ENCODE measurements around the gene TM4SF5. TPM values are rescaled to one million over a fixed set of nuclear protein-coding genes. Genes with fewer than 3 reads are reported as not detected.
A peak's percentile ranks its signal among the peaks of the same experiment; 100 is the strongest.

TM4SF5 gene
- total and polyA plus RNA-seq, 2 of the 8 experiments (the other 6 are each of a cell fraction or from before 2014, with no cell fraction given), result not detected

- Histone ChIP-seq H4K91ac (replicated peaks; ENCODE audit: insufficient read length, low read length) (no peak overlapping the region), H2AK5ac (ENCODE audit: low read depth, low read length) (no peak overlapping the region), H3K4me2 (ENCODE audit: insufficient read depth in 1 of 2, low read depth in 2 of 2, low read length in 2 of 2) (no peak overlapping the region), H3K23me2 (ENCODE audit: low read depth, low read length) (peaks cover 17% of the 10 kb centered on the region), H2BK120ac (replicated peaks; ENCODE audit: low read depth, low read length) (no peak overlapping the region), H3K18ac (ENCODE audit: extremely low read depth, low read length) (no peak overlapping the region), H3K27me3 (replicated peaks in 1 of 4; ENCODE audit: control insufficient read depth in 3 of 4, extremely low read depth in 1 of 4, insufficient read depth in 3 of 4, low read length in 3 of 4) (peaks cover 3 to 30% (median 18%) of the 10 kb centered on the region in 4 experiments), H2BK5ac (ENCODE audit: low read depth, low read length) (no peak overlapping the region), H3K4me3 (ENCODE audit: extremely low read depth in 1 of 4, insufficient read depth in 2 of 4, low read depth in 3 of 4, low read length in 4 of 4) (no peak overlapping the region), H4K8ac (ENCODE audit: extremely low read depth, insufficient read depth, low read length) (no peak overlapping the region), H3K23ac (ENCODE audit: insufficient read length) (no peak overlapping the region), H2BK20ac (ENCODE audit: low read length) (no peak overlapping the region), H3K14ac (ENCODE audit: insufficient read length) (no peak overlapping the region), H3K79me2 (ENCODE audit: control insufficient read depth in 1 of 2, insufficient read depth in 2 of 2, low read length in 2 of 2) (no peaks in the 10 kb centered on the region), H3K27ac (ENCODE audit: low read depth, low read length) (no peak overlapping the region), H2BK12ac (ENCODE audit: low read depth, low read length) (peak overlapping the region; percentile 97), H3K4me1 (replicated peaks in 1 of 4; ENCODE audit: control insufficient read depth in 3 of 4, insufficient read depth in 4 of 4, low read length in 3 of 4) (peaks cover 0 to 15% (median 8%) of the 10 kb centered on the region in 4 experiments; a peak in 5 of 7 replicates), H3K79me1 (ENCODE audit: low read depth, low read length) (no peaks in the 10 kb centered on the region), H2AFZ (ENCODE audit: low read length) (no peak overlapping the region), H3K36me3 (ENCODE audit: control insufficient read depth in 2 of 4, insufficient read depth in 4 of 4, low read length in 3 of 4) (no peaks in the 10 kb centered on the region), H4K5ac (ENCODE audit: insufficient read length, low read depth, low read length) (no peak overlapping the region), H3K9ac (replicated peaks in 1 of 4; ENCODE audit: extremely low read depth in 1 of 4, low read depth in 3 of 4, low read length in 3 of 4) (no peak overlapping the region), H2BK15ac (ENCODE audit: low read length) (0 out of 2 replicates have a peak overlapping the region, but pooled peaks have one; percentile 72), H3K4ac (replicated peaks; ENCODE audit: insufficient read length, low read depth, low read length) (no peak overlapping the region), H3K9me3 (ENCODE audit: insufficient read depth in 2 of 2, low read depth in 1 of 2, low read length in 1 of 2) (no peaks in the 10 kb centered on the region), H3K56ac (replicated peaks; ENCODE audit: insufficient read length, low read depth, low read length) (no peak overlapping the region), H4K20me1 (replicated peaks in 1 of 2; ENCODE audit: control insufficient read depth in 1 of 2, insufficient read depth in 2 of 2, low read length in 2 of 2) (peaks cover 0 to 2% of the 10 kb centered on the region in 2 experiments)
- no peak for DNase-seq (ENCODE audit: low read depth in 1 of 2, low spot score in 2 of 2)
- FAIRE-seq, result no peak
- POLR2A ChIA-PET (ENCODE audit: partially characterized antibody), result interaction anchor here (0.7 to 1.6 kb wide), 4 partner anchors 14 to 123 kb away, joined by 3 to 5 read pairs (median 4); partner anchors contain the start of gene TM4SF5
- CTCF ChIA-PET (ENCODE audit: partially characterized antibody), result interaction anchor here (0.7 to 4.8 kb wide), 13 partner anchors 8 to 119 kb away, joined by 3 to 27 read pairs (median 4); no protein-coding TSS in a partner anchor
- 91% methylated on average over 6 of the region's 6 CpGs; no CpG with 5 or more reads in 1 of the 2 experiments for WGBS, 2 experiments (ENCODE audit: extremely low coverage in 1 of 2, insufficient coverage in 1 of 2, insufficient read length in 1 of 2, insufficient replicate concordance in 2 of 2, low coverage in 1 of 2, low lambda C conversion rate in 2 of 2, missing lambda C conversion rate in 1 of 2)
- TF ChIP-seq CHD1 (IDR thresholded peaks at IDR 0.05; ENCODE audit: low read depth, low read length) (no peak), SIRT6 (IDR thresholded peaks at IDR 0.05; ENCODE audit: low read length) (no peak), CREB1 (IDR thresholded peaks at IDR 0.05) (no peak), MAX (IDR thresholded peaks at IDR 0.05) (no peak), EGR1 (IDR thresholded peaks at IDR 0.05; ENCODE audit: borderline replicate concordance, low read depth, low read length) (no peak), NANOG (IDR thresholded peaks at IDR 0.05; ENCODE audit: insufficient read depth, low read depth, low read length, poor library complexity, severe bottlenecking) (no peak), SP2 (IDR thresholded peaks at IDR 0.05; ENCODE audit: low read length) (no peak), GABPA (IDR thresholded peaks at IDR 0.05; ENCODE audit: borderline replicate concordance, insufficient read depth, low read length) (no peak), JUN (IDR thresholded peaks at IDR 0.05; ENCODE audit: low read depth, low read length) (no peak), JUND (IDR thresholded peaks at IDR 0.05; ENCODE audit: low read length) (no peak), POU5F1 (IDR thresholded peaks at IDR 0.05; ENCODE audit: low read depth, low read length) (no peak), ZNF274 (IDR thresholded peaks at IDR 0.05; ENCODE audit: borderline replicate concordance, extremely low read depth, low read length) (no peak), YY1 (IDR thresholded peaks at IDR 0.05; ENCODE audit: low read depth, low read length) (no peak), SRF (IDR thresholded peaks at IDR 0.05; ENCODE audit: low read depth, low read length) (no peak), SIX5 (IDR thresholded peaks at IDR 0.05; ENCODE audit: low read depth, low read length) (no peak)
Measured at GRCh38 chr17:4786516-4786915, 14.8 kb downstream of the TM4SF5 start.
